Measurements from ENCODE around the gene PCLO. TPM values are rescaled to one million over a fixed set of nuclear protein-coding genes. Genes with fewer than 3 reads are reported as not detected.

Gene PCLO
- total RNA-seq, 1 experiment from 2014 or later: 3.1 TPM

DNA sequence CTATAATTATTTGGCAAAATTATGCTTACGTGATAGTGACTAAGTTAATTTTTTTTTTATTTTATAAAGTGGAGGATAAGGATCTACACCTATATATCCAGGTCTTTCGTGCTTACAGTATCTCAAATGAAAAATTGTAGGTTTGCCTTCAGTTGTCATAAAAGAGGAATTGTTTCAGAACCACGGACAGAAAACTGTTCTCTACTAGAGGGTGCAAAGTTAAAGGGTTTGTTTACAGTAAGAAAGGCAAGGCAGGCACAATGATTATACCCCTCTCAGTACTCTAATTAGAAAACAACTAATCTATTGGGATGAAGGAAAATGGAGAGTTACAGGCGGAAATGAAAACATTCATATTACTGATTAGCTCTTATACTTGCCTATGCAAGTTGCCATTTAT lies 1.5 kb downstream of the PCLO start:
- H3K4ac ChIP-seq (ENCODE audit: low read depth, low read length): no peak overlapping the region
- H2BK120ac ChIP-seq (ENCODE audit: low read depth, low read length, poor library complexity, severe bottlenecking): no peak overlapping the region
- no peak overlapping the region for H2AK5ac ChIP-seq (ENCODE audit: insufficient read length, low read length)
- H3K4me1 Mint-ChIP-seq: peaks cover 14 to 16% of the 10 kb centered on the region in 2 experiments
- H3K56ac ChIP-seq (ENCODE audit: insufficient read length, low read depth, low read length): no peak overlapping the region
- no peak overlapping the region for H3K14ac ChIP-seq (ENCODE audit: insufficient read depth, low read length)
- H4K91ac ChIP-seq (ENCODE audit: insufficient read length, low read depth, low read length): no peak overlapping the region
- H3K79me2 ChIP-seq (ENCODE audit: insufficient read depth, low read length): no peaks in the 10 kb centered on the region
- no peak overlapping the region for H3K27ac Mint-ChIP-seq
- no peaks in the 10 kb centered on the region for H3K27me3 Mint-ChIP-seq (ENCODE audit: low read depth)
- no peak overlapping the region for H3T11ph ChIP-seq (ENCODE audit: low read length)
- H3K9ac ChIP-seq (ENCODE audit: extremely low read depth, insufficient read length, low read length): no peak overlapping the region
- peaks cover 8% of the 10 kb centered on the region for H3K23me2 ChIP-seq (ENCODE audit: insufficient read length, low read depth, low read length, poor library complexity, severe bottlenecking)
- H4K20me1 ChIP-seq (ENCODE audit: control insufficient read depth, insufficient read depth, insufficient read length): no peaks in the 10 kb centered on the region
- H4K8ac ChIP-seq (replicated peaks; ENCODE audit: insufficient read length, low read depth, low read length): no peak overlapping the region
- H3K23ac ChIP-seq (ENCODE audit: insufficient read length, low read depth, low read length): no peak overlapping the region
- H2AFZ ChIP-seq (ENCODE audit: low read length): no peak overlapping the region
- no peaks in the 10 kb centered on the region for H3K9me3 Mint-ChIP-seq
- no peaks in the 10 kb centered on the region for H3K4me1 ChIP-seq (ENCODE audit: insufficient read depth, low read length)
- no peak for TF ChIP-seq CTCF (conservative IDR thresholded peaks at IDR 0.05)
- H4K5ac ChIP-seq (ENCODE audit: insufficient read length, low read depth, low read length): no peak overlapping the region
- H3K4me3 Mint-ChIP-seq: peak overlapping the region; percentile 68 to 79
- WGBS (ENCODE audit: extremely low coverage, insufficient read length, low lambda C conversion rate): no CpG with 5 or more reads among the region's 4 CpGs
- H3K18ac ChIP-seq (ENCODE audit: insufficient read length, low read depth, low read length): no peak overlapping the region
- no peaks in the 10 kb centered on the region for H3K79me1 ChIP-seq (ENCODE audit: insufficient read depth, low read depth, low read length, poor library complexity, severe bottlenecking)
- H3K4me2 ChIP-seq (ENCODE audit: insufficient read depth, insufficient read length, low read length): no peak overlapping the region
- no peaks in the 10 kb centered on the region for H3K9me3 ChIP-seq (ENCODE audit: control insufficient read depth, low read depth, low read length)
- no peak overlapping the region for H3K27ac ChIP-seq (ENCODE audit: insufficient read length, low read depth, low read length)
- no peak overlapping the region for H2BK20ac ChIP-seq (ENCODE audit: low read depth, low read length, poor library complexity, severe bottlenecking)
- no peak overlapping the region for H2BK15ac ChIP-seq (ENCODE audit: low read depth, low read length)
- no peaks in the 10 kb centered on the region for H3K36me3 Mint-ChIP-seq (ENCODE audit: insufficient read depth in 1 of 3, low read depth in 3 of 3)
- H2BK5ac ChIP-seq (ENCODE audit: insufficient read length, low read length): no peak overlapping the region
- no peak for DNase-seq
- H3K27me3 ChIP-seq (ENCODE audit: insufficient read depth, low read length): no peaks in the 10 kb centered on the region
- no peak overlapping the region for H2BK12ac ChIP-seq (ENCODE audit: insufficient read length, low read depth, low read length)
